GM18868 (cell line): Measurements from ENCODE around the gene CDC14B.
"Not testable (repeated sequence)": the region's sequence is repeated elsewhere in the genome, so short reads cannot be mapped to it uniquely, and the experiment has no call there.

Source experiments
- ATAC-seq: cut with Tn5 transposase; IDR thresholded peaks from one replicate; pipeline ENCODE4 v1.9.1; 2021; ENCODE audit warnings: mild to moderate bottlenecking, moderate library complexity; ENCODE audit not compliant: unreplicated experiment

CDC14B gene

DNA sequence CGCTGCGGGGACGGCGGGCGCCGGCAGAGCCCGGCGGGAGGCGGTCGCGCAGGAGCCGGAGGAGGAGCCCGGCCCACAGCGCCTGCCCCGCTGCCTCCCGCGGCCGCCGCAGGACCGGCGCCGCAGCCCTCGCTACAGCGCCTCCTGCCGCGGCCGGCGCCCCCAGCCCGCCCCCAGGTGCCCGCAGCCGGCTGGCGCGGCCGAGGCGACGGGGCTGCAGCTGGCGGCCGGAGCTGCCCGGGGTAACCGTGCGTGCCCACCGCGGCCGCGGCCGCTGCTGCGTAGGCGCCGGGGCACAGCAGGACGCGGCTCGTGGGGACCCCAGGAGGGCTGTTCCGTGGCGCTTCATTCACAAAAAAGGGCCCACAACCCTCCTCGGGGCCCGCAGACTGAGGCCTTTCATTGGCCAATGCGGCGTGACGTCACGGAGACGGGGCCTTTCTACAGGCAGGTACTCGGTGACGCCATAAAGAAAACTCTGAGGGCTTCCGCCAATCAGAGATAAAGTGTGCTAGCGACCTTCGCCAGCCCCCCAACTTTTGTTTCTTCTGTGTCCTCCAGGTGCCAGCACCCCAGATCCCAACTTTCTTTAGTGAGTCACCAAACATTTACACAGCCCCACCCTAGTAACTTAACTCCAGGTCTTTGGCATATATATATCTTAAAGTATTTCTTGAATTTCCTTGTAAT lies at the start of gene CDC14B:
TSS of gene CDC14B (minus strand) at position 353 of the 690 bp plus-strand sequence. CDS start 465 bp downstream, outside the sequence.
- ATAC-seq = peak; percentile 77

DNA sequence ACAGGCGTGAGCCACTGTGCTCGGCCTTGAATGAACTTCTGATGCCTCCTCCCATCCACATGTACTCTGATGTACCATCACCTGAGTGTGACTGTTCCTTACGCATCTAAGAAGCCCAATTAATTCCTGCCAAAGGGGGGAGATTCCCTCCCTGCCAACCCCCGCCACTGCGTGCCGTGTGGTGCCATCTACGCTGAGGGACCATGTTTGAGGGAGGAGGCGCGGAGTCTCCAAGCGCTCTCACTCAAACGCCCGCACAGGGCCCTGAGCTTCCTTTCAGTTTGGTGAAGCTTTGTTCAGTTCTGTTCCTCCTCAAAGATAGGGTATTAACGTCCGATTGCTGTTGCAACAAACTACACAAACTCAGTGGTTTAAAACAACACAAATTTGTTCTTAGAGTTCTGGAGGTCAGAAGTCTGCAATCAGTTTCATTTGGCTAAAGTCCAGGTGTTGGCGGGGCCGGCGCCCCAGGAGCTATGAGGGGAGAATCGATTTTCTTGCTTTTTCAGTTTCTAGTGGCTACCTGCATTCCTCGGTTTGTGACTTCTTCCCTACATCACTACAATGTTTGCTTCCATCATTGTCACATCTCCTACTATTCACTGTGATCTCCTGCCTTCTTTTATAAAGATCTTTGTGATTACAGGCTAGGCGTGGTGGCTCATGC lies 49.4 kb upstream of the CDC14B start:
- no peak for ATAC-seq

DNA sequence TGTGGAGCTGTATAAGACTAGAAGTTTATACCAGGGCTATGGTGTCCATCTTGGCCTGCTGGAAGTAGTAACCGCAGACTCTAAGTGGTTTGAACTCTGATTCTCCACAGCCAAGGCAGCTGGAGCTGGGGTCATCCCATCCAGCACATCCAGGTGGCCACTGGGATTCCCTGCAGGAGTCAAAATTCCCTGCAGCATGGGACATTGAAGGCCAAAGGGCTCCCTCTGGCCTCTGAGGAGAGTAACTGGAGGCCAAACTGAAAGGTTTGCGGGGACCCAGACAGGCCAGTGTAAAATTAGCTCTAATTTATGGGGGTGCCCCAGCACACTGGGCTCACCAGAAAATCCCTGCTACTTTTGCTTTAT lies 47.7 kb upstream of the CDC14B start:
- no peak for ATAC-seq

DNA sequence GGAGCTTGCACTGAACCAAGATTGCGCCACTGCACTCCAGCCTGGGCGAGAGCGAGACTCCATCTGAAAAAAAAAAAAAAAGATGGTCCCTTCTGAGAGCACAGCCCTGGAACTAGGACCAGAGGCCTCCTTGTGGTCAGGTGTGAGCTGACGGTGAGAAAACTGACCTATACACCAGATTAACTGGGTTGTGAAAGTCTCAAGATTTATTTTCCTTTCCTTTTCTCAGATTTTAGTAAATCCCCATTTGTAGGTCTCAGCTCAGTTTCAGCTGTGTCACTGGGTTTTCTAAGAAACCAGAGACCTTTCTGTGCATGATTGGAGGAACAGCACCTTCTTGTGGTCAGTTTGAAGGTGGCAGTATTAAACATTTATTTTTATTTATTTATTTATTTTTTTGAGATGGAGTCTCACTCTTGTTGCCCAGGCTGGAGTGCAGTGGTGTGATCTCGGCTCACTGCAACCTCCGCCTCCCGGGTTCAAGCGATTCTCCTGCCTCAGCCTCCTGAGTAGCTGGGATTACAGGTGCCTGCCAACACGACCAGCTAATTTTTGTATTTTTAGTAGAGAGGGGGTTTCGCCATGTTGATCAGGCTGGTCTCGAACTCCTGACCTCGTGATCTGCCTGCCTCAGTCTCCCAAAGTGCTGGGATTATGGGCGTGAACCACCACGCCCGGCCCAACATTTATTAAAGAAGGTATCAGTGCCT lies 47.2 kb upstream of the CDC14B start:
- ATAC-seq = not testable (repeated sequence)

DNA sequence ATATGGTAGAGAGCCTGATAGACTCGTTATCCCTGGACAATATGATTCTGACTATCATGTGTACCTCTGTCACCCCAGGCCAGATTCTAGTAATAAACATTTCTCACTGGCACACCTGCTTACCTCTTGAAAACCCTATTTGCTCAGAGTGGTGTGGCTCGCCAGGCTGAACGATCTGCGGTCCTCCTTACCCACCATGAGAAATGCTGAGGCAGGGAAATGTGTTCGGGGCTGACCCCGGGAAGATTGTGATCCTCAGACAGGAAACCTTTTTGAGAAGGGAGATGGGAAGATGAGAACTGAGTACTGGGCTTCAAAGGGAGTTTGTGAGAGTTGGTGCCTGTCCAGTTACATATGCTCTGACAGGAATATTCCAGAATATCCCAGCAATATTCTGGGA lies 46.1 kb upstream of the CDC14B start:
- no peak for ATAC-seq

DNA sequence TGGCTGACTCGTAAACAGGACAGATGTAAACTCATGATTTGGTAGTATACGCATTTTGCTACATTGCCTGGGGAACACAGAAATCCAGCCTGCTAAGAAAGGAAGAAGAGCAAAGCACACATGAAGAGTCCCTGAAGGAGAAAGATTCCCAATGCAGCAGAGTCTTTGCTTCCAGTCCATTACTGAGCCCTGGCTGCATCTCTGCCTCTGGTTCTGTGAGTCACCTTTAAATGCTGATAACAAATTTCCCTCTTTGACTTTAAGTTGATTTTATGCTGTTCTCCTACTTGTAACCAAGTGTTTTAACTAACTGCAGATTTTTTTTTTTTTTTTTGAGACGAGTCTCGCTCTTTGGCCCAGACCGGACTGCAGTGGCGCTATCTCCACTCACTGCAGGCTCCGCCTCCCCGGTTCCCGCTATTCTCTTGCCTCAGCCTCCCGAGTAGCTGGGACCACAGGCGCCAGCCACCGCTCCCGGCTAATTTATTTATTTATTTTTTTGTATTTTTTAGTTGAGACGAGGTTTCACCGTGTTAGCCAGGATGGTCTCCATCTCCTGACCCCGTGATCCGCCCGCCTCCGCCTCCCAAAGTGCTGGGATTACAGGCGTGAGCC lies 44.0 kb upstream of the CDC14B start:
- no peak for ATAC-seq

DNA sequence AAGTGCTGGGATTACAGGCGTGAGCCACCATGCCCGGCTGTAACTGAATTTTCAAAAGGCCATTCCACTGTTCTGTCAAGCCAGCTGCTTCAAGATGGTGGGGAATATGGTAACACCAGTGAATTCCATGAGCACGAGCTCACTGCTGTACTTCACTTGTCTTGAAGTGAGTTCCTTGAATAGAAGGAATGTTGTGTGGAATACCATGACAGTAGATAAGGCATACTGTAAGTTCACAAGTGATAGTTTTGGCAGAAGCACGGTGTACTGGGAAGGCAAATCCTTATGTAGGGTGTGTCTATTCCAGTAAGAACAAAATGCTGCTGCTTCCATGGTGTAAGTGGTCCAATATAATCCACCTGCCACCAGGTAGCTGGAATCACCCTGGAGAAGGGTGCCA lies 42.1 kb upstream of the CDC14B start:
- ATAC-seq = no peak

DNA sequence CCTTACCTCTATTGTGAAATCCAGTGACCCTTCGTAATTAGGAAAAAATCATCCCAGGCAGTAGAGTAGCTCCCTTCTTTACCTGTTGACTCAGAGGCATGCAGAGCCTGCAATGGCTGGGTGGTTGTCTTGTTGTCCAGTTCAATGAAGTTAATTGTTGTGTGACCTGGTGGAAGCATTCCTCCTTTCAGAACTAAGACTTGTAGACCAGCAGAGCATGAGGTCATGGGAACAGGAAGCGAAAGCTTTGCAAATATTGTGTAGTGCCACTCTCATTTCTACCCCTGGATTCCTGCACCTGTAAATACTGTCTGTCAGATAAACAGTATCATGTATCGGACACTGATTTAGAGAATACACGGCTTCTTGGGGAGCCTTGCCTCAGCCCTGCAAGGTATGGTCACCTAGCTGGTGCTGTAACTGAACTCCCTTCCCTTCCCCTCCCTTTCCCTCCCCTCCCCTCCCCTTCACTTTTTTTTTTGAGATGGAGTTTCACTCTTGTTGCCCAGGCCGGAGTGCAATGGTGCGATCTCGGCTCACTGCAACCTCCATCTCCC lies 41.1 kb upstream of the CDC14B start:
- ATAC-seq = no peak

DNA sequence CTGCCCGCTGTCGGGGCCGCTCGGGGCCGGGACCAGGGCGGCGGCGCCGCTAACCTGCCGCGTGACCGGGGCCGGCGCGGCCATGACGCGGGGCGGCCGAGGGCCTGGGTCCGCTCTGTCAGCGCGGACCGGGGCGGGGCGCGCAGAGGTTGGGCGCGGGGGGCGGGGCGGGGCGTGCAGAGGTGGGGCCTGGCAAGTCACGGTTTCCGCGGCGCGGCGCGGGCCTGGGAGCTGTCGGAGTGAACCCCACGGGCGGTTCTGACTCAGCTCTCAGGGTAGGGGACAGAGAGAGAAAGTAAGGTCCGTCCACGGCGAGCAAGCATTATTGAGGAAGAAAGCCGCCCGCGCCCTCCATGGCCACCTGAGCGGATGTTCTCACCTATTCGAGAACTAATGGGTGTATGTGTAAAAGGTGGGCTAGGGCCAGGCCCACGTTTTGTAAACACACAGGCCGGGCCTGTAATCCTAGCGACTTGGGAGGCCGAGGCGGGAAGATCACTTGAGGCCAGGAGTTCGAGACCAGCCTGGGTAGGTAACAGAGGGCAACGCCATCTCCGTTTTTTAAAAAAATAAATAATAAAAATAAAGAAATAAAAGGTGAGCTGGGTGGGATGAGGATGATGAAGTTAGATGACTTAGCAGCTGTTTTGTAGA lies 35.7 kb upstream of the CDC14B start, which contains the start of gene PRXL2C:
TSS of gene PRXL2C (minus strand) at position 120 of the 654 bp plus-strand sequence. CDS start at position 84, 36 bp downstream.
- ATAC-seq = peak; percentile 73

DNA sequence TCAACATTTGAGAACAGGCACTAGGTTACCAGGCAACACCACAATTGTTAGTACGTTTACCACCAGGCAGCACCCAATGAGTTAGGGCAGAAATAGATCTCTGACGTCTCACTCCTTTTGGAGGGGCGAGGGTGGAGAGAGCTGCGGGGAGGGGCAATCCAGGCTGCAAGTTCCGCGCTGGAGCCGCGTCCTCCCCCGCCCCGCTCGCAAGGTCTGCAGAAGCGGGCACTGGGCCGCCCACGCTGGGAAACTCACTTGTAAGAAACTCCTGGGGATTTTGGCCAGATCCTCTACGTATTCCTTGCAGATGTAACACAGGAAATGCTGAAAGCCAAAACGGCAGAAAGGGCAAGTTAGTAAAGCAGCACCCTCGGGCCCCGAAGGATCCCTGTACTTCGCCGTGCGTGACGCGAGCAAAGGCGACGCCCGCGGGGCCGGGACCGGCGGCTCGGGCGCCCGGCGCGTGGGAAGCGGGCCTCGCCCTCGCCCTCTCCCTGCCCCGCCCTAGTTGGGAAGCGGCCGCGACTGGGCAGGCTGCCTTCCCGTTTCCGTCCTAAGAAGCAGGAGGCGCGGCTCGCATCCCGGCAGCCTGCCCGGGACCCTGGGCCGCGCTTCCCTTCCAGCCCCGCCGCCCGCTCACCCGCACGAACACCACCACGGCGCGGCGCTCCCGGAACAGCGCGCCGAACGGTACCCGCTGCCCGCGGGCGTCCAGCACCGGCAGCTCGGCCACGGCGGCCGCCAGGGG lies 35.0 kb upstream of the CDC14B start:
- peak; percentile 69 for ATAC-seq

DNA sequence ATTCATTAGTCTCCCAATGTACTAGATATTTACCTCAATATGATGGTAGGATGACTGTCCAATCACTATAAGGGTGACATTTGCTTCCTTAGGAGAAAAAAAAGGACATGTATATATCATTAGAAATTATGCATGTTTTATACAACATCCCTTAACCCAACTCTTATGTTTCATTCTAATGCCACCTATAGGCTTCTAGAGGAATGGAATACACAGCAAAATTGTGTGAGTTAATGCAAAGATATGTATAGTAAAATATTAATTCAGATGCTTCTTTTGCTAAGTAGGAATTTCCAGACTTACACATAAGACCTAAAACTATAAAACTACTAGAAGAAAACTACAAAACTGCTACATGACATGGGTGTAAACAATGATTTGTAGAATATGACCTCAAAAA lies 32.0 kb upstream of the CDC14B start:
- no peak for ATAC-seq

DNA sequence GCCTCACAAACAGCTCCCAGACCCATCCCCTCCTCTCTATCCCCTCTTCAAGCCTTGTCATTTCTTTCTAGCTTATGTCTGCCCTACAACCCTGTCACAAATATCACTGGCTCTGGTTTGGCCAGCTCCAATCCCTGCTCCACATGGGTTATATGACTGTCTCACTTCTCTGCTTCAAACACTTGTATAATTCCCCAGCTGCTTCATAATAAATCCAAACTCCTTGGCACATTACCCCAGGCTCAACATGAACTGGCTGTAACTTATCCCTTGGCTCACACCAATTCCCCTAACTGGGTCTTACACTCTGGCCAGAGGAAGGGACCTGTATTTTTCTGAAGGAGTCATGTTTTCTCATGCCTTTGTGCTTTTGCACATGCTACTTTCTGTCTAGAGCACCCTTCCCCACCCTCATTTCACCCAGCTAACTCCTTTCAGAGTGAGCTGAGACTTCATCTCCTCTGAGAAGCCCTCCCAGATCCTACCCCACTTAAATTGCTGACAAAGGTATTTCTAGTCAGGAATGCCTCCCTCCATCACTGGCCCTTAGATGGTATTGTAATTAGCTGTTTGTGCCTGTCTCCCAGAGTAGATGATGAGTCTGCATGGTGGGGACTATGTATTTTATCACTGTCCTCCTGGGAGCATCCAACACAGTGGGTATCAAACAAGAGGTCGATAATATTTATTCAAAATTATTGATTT lies 30.1 kb upstream of the CDC14B start:
- ATAC-seq = no peak

DNA sequence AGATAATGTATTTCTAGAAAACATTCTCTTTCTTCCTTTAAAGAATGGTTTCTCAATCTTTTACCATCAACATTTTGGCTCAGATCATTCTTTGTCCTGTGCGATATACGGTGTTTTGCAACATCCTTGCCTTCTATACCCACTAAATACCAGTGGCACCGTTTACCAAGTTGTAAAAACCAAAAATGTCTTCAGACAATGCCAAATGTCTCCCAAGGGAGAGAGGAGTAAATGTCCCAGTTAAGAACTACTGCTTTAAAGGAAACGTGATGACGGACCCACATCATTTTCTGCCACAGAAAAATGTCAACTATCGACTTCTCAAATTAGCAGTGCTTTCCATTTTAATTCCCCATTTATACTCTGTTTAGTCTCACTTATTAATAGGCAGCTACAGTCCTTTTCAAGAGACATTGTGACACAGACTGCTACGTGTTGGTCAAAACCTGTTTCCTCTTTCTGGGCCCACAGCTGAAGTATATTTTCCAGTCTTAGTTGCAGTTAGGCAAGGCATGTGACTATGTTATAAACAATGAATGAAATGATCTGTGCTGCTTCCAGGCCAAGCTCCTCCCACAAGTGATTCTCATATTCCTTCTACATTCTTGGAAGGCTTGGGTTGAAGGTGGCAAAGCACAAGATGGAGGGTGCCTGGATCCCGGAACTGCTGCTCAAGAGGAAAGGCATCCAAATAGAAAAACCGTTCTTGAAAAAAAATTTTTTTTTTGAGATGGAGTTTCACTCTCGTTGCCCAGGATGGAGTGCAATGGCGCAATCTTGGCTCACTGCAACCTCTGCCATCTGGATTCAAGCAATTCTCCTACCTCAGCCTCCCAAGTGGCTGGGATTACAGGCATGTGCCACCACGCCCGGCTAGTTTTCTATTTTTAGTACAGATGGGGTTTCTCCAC lies 26.7 kb upstream of the CDC14B start:
- no peak for ATAC-seq

DNA sequence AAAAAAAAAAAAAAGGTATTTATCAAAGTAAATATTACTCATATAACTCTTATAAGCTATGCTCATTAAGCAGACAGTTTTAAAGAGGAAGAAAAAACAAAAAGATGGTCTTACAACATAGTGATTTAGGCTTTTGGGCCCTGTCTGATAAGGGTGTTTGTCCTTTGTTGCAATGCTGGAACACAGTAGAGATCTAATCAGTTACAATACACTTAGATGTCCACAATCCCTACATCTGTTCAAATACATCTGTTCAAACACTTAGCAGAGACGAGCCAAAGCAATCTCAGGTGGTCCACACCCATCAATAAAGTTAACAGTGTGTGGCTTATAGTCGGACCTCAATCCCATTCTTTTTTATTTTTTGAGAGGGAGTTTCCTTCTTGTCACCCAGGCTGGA lies 24.5 kb upstream of the CDC14B start:
- ATAC-seq = no peak

DNA sequence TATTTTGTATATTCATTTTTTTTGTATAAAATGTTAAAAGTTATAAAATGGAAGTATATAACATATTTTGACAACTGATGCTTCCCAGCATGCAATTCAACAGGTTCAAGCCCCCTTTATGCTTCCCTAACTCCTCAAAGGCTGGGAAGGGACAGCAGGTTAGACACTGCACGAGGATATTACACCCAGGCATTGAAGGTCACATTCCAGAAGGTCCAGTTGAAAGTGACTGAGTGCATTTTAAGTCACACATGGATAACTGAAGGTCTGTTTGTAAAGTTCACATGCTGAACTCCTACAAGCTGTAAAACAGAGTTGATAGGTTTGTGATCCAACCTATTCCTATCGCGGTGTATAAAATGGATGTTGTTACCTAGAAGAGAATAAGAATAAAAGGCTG lies 21.9 kb upstream of the CDC14B start:
- no peak for ATAC-seq

DNA sequence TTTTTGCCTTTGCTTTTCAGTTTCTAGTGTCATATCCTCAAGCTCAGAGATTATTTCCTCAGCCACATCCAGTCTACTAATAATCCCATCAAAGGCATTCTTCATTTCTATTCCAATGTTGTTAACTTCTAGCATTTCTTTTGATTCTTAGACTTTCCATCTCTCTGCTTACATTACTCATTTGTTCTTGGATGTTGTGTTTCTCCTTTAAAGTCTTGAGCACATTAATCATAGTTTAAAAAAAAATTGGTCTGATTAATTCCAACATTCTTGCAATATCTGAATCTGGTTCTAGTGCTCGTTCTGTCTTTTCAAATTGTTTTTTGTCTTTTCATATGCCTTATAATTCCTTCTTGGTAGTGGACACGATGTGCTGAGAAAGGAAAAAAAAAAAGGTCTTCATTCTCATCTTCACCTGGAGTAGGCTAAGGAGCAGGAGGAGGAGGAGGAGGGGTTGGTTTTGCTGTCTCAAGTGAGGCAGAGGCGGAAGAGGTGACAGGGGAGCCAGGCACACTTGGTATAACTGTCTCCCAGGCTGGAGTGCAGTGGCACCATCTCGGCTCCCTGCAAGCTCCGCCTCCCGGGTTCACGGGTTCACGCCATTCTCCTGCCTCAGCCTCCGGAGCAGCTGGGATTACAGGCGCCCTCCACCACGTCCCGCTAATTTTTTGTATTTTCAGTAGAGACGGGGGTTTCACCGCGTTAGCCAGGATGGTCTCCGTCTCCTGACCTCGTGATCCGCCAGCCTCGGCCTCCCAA lies 19.1 kb upstream of the CDC14B start:
- no peak for ATAC-seq

DNA sequence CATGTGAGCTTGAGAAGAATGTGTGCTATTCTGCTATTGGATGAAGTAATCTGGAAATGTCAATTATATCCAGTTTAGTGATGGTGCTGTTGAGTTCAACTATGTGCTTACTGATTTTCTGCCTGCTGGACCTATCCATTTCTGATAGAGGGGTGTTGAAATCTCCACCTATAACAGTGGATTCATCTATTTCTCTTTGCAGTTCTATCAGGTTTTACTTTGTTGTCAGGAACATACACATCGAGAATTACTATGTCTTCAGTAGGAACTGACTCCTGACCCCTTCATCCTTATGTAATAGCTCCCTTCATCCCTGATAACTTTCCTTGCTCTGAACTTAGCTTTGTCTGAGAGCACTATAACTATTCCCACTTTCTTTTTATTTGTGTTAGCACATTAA lies 16.7 kb upstream of the CDC14B start:
- no peak for ATAC-seq

DNA sequence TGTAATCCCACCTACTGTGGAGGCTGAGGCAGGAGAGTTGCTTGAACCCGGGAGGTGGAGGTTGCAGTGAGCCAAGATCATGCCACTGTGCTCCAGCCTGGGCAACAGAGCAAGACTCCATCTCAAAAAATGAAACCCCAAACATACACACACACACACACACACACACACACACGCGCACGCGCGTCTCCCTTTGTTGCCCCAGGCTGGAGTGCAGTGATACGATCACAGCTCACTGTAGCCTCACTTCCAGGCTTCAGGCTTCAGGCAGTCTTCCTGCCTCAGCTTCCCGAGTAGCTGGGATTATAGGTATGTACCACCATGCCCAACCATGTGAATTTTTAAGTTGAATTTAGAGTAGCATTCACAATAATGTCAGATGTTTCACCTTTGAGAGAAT lies 13.9 kb upstream of the CDC14B start:
- ATAC-seq = not testable (repeated sequence)
